Left colon (tissue), 2 donors: Measurements from ENCODE around the gene CPLANE2. TPM values are rescaled to one million over a fixed set of nuclear protein-coding genes. Genes with fewer than 3 reads are reported as not detected.
"Not testable (repeated sequence)": the region's sequence is repeated elsewhere in the genome, so short reads cannot be mapped to it uniquely, and the experiment has no call there.

ENCODE experiments used
- ATAC-seq: fragments of 200-7000 bp; cut with Tn5 transposase; one replicate; pipeline ENCODE4 v1.9.1; 2020; ENCODE audit warnings: mild to moderate bottlenecking, moderate library complexity
- DNase-seq, 2 donors: peaks; one replicate each; pipeline ENCODE4 v3.0.0-alpha.2; 2020
- intact Hi-C, 2 donors: fragments of 100-400 bp; cut with DNase I in 1 of 2; cut with micrococcal nuclease in 1 of 2; formaldehyde crosslinking; loops; one replicate each; pipeline versions ENCODE4 v1.11.2 to v1.14.0; 2022; cut with DNase I, micrococcal nuclease
- total RNA-seq, 2 donors: library from RNA; stranded (reverse); fragmentation: NEBNext Ultra II Directional; extraction: Animal tissue kit (Norgen Biotek cat#: 25700); gene quantifications; one replicate each; pipeline ENCODE4 v1.2.1, GENCODE V29; 2021
- donor health status: DM: no; HTN: no; CAD: no.
- donor health status: DM: yes; HTN: yes; CAD: no.

Gene CPLANE2
- total RNA-seq, 2 donors from 2014 or later, result 5.9 to 7.6 TPM

DNA sequence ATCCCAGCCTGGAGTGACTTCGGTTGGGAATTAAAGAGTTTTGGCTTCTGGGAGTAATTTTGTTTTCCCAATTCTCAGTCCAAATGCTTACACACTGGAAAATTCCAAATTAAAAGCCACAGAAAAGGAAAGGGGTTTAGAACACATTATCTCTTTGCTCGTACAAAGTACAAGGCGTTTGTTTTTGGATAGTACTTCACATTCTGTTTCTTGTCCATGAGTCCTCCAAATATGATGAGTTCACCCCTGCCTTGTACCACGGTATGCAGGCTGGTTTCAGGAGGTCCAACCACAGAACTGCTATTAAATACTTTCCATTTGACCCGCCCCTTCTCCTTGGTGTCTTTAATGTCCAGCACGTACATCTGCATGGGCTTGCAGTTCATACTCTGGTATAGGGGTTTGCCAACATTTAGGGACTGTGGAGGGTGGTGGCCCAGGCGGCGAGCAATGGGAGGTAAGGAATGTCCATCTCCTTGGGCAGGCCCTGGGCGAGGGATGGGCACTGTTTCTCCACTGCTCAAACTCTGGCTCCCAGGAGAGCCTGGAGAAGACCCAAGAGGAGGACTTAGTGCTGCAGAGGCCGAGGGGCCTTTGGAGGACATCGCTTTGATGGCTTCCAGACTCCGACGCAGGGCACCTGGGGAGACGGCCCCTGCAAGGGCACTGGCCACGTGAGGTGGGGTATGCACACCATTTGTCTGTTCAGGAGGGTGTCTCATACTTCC lies 13.7 kb upstream of the CPLANE2 start:
- ATAC-seq, result no peak
- intact Hi-C loops, result no loop called here
- no peak for DNase-seq

DNA sequence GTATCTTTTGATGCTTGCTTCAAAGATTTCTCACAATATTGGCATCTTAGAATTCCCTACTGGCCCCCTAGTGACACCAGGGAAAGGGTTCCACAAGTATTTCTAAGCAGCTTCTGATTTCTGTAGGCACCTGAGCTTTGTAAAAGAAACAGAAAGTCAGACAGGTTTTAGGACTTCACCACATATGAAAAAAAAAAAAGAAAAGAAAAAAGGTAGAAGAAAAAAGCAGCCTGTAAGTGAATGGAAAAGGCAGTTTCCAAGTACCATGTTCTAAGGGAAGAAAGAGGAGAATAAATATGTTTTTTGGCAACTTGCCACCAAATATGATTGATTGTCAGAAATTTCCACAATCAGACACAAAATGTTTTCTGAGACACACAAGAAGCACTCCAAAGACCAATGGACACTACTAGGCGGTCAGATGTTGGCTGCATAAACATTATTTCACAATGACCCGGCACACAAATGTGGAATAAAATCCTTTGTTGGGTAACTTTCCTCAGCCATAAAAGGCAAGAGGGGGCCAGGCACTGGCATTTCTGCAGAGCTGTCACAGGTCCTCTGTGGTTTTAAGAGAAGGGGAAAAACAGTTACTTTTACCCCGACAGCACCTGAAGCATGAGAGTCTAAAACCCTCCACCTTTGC lies 12.7 kb upstream of the CPLANE2 start:
- DNase-seq, result no peak
- intact Hi-C loops, result loop anchor here in 1 of 2 donors (10.0 kb wide), 1 partner anchor 105 kb away; the partner anchor contains the start of gene FBXO42
- no peak for ATAC-seq

DNA sequence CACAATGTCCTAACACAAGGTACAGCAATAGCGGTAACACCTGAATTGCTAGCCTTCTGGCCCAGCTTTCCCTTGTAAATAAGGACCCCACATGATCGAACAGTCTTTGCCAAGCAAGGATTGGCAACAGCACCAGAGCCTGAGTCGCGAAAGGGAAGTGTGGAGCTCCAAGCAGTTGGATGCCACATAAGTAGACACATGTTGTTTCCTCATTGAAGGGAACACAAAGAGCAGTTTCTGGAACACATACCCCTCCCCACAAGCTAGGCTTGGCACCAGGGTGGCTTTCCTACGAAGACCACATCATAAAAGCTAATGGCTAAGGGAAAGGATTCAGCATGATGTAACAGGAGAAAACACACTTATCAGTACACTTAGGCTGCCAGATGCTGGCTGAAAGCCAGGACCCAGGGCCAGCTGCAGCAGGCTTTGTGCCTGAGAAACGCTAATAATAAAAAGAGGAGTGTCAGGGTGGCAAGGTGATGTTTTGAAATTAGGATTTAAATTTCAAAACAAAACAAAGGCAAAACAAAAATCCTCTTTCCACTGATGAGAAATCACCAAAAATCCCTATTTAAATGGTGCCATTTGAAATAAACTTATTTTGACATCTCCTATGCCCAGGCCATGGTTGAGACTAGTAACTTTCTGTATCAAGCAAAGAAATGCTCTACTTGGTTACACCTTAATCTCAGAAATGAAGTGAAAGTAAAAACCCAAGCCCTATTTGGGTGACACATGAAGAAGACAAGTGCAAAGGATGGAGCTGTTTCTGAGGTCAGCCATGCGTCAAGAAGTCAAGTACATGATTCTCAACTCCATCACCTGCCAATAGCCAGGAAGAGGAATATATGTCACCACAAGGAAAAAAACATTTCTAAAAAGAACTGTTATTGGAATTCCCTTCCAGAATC lies 11.9 kb upstream of the CPLANE2 start:
- intact Hi-C loops, result loop anchor here in 1 of 2 donors (10.0 kb wide), 1 partner anchor 106 kb away; the partner anchor contains the start of gene FBXO42
- DNase-seq (peak; percentile 82 to 87), ATAC-seq (peak; percentile 75)

DNA sequence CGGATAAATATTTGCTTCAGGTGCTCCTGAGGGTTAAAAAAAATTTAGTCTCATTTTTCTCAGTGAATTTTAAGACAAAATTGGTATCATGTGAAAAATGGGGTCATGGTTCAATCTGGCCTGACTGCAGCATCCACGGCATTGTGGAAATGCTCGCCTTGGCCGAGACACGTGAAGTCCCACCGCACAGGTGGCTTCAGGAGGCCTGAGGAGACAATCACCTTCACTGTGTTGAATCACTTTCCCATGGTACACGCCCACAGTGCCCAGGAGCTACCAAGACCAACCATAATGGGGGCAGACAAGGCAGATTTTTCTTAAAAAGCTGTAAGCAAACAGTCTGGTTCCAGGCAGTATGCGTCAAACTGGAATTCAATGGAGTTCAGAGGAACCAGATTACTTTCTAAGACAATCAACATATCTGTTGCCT lies 11.0 kb upstream of the CPLANE2 start:
- peak; percentile 18 for ATAC-seq
- DNase-seq, result no peak
- intact Hi-C loops, result loop anchor here in 1 of 2 donors (10.0 kb wide), 1 partner anchor 107 kb away; the partner anchor contains the start of gene FBXO42

DNA sequence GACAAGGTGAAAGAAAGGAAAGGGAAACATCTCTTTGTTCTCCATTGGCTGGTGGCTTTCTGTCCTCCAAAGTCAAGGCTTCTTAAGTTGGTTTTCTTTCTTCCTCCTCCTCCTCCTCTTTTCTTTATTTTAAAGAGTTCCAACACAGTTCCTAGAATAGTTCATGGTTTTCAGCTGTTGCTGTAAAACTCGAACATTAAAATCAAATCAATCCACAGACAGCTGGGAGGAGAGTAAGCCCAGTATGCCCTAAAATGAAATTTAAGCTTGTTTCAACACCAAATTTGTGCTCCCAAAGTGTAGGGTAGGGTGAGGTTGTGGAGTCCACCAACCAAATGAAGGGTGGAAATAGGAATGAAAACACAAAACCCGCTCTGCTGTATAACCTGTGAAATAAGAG lies 10.5 kb upstream of the CPLANE2 start:
- ATAC-seq (no peak), DNase-seq (no peak)
- intact Hi-C loops, result loop anchor here in 1 of 2 donors (10.0 kb wide), 1 partner anchor 107 kb away; the partner anchor contains the start of gene FBXO42

DNA sequence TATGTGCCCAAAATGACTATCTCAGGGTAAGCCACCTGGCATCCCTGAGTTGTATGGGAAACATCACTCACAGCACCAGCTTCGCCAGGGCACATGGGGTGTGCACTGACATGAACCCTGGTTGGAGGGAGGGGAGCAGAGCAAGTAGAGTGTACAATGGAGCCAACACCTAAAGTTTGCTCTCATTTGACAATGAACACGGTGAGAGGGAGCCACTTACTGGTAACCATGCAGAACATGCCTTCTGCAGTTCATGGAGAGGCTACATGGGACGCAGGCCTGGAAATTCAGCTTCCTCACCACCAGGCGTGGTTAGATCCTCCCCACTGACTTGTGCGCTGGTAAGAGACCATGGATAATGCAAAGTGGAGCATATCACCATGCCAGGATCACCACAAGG lies 10.0 kb upstream of the CPLANE2 start:
- ATAC-seq, result no peak
- DNase-seq, result no peak
- intact Hi-C loops, result loop anchor here in 1 of 2 donors (10.0 kb wide), 1 partner anchor 108 kb away; the partner anchor contains the start of gene FBXO42

DNA sequence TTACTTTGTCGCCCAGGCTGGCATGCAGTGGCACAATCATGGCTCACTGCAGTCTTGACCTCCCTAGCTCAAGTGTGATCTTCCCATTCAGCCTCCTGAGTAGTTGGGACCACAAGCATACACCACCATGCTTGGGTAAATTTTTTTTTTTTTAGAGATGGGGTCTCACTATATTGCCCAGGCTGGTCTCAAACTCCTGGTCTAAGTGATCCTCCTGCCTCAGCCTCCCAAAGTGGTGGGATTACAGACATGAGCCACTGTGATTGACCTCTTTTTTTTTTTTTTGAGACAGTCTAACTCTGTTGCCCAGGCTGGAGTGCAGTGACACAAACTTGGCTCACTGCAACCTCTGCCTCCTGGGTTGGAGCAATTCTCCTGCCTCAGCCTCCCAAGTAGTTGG lies 9.3 kb upstream of the CPLANE2 start:
- not testable (repeated sequence) for ATAC-seq, DNase-seq
- intact Hi-C loops, result loop anchor here in 1 of 2 donors (10.0 kb wide), 1 partner anchor 109 kb away; the partner anchor contains the start of gene FBXO42

DNA sequence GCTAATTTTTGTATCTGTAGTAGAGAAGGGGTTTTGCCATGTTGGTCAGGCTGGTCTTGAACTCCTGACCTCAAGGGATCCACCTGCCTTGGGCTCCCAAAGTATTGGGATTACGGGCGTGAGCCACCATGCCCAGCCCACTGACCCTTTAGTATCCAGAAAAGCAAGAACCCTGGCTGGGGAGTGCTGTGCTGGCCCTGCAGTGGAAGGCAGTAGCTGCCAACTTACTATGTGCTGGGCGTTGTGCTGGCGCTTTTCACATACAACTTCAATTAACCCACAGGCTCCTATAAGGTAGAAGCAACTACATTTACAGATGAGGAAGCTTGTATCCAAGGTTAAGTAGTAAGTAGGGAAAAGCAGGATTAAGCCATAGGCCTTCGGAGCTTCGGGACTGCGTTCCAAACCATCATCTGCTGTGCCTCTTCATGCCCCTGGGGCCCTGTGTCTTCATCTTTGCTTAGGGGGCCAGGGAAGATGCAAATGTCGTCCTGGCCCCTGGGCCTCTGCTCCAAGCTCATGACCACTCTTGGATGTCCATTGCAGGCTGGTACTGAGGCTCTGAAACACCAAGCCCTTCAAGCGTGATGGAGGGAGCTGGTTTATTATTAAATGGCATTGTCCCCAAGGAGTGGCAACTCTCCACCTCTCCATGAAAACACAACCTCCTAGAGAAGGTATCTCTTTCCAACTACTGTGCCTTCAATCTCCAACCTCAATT lies 8.7 kb upstream of the CPLANE2 start:
- DNase-seq, result no peak
- intact Hi-C loops, result loop anchor here in 1 of 2 donors (10.0 kb wide), 1 partner anchor 109 kb away; the partner anchor contains the start of gene FBXO42

DNA sequence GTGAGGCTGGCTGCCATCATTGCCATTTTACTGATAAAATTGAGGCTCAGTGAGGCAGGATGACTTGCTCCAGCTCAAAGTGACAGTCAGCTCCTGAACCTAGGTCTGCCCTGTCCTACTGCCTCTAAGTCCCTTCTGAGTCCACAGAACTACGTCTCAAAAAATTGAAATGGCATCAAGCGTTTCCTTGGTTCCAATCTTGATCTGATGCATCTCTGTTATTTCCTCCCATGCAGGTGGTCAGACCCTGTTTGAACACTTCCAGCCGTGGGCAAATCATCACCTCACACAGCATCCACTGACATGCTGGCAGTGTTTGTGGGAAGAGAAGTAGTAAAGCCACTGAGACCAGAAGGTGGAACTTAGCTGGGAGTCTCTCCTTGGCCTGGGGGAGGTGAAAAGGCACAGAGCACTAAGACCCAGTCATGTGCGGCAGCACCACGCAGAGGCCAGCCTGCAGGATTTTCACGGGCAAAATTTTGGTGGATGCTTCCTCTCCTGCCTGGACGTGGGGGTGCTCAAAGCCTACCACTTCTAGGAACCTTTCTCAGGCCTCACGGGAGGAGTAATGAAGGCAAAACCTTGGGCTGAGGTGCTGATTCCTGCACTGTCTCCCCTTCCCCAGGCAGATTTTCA lies 7.8 kb upstream of the CPLANE2 start:
- DNase-seq (no peak), ATAC-seq (no peak)
- intact Hi-C loops, result loop anchor here in 1 of 2 donors (5.0 to 10.0 kb wide), 2 partner anchors 110 to 162 kb away; partner anchors contain the start of gene FBXO42

More for the DNA sequence above, 8.7 kb upstream of the CPLANE2 start:
- ATAC-seq, result no peak

DNA sequence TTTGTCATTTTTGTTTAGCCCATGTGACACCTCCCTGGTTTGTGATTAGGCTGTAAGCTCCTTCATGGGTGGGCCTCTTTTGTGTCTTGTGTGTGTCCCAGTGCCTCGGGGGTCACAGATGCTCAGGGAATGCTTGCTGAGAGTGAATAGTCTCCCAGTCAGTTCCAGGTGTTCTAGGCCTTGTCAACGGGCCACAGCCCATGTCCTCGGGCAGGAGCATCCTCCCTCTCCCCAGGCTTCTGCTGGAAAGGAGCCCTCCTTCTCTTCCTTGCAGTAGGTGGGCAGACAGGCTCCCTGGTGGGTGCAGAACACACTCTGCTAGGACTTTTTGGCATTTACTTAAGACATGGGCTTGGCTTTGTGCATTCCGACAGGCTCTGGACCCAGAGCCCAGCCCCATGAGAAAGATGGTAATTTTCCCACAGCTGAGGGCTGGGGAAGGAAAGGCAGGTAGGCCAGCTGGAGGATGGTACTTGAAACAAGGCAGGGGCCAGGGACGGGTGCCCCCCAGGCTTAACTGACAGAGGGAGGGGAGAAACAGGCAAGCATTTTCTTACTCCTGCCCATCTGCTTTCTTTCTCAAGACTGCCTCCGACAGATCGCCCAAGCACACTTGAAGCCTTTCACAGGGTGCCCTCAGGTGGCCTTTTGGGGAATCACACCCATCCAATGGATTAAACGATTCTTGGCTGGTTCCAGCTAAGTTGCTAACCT lies 7.1 kb upstream of the CPLANE2 start:
- DNase-seq (peak; percentile 66 to 84), ATAC-seq (peak; percentile 69)
- intact Hi-C loops, result loop anchor here in 1 of 2 donors (5.0 to 10.0 kb wide), 2 partner anchors 111 to 162 kb away; partner anchors contain the start of gene FBXO42

DNA sequence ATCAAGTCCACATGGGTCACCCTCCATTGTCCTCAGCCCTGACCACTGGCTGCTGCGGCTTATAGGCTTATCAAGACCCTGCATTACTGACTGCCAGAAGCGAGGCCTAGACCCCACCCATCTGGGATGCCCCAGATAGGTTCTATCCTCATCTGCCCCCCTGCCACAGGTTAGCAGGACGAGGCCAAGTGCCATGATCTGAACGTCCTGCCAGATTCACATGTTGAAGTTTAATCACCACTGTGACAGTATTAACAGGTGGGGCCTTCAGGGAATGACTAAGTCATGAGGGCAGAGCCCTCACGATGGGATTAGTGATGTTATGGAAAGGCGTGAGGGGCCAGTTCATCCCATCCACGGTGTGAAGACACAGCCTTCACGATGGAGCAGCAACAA lies 6.2 kb upstream of the CPLANE2 start:
- no peak for DNase-seq
- intact Hi-C loops, result loop anchor here in 1 of 2 donors (5.0 to 10.0 kb wide), 2 partner anchors 112 to 161 kb away; partner anchors contain the start of gene FBXO42
- ATAC-seq, result no peak

DNA sequence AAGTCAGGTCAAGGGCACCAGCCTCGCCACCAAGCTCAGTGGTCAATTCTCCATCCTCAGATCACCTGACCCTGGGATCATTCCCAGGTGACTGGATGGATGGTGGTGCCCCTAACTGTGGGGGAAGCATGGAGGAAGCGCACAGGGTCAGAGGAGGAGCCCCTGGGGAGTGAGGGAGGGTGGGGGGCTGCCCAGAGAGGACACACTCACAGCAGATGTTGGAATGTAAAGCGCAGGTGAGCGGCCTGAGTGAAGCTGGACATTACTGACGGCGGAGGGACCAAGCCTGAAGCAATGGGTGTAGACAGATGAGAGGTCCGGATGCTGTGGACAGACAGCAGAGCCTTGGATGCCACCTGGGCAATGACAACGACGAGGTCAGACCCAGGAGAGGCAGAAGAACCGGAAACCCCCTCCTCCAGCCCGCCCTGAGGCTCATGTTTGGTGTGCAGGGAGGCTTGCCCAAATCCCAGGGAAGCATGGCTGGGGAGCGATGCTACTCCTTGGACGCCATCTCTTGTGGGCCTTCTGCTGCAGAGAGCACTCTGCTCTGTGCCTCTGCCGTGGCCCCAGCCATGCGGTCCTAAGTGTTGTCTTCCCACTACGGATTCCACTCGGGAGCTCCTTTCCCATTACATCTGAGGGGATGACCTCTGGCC lies 5.7 kb upstream of the CPLANE2 start:
- ATAC-seq (no peak), DNase-seq (no peak)
- intact Hi-C loops, result loop anchor here in 1 of 2 donors (5.0 to 10.0 kb wide), 2 partner anchors 112 to 160 kb away; partner anchors contain the start of gene FBXO42

DNA sequence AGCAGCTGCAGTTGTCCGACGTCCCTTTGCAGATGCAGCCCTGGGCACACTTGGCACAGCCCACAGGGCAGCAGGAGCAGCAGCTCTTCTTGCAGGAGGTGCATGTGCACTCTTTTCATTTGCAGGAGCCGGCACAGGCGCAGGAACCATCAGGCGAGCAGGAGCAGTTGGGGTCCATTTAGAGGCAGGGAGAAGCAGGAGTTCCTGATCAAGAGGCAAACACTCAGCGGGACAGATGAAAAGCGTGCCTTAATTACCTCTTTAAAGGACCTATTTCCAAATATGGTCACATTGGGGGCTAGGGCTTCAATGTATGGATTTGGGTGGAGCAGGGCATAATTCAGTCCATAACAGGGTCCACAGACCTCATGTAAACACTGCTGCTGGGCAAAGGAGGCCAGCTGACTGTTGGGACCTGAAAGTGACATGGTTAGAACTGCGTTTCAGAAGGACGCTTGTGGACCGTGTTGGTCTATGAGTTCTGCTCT lies 4.3 kb upstream of the CPLANE2 start:
- ATAC-seq, result no peak
- DNase-seq, result no peak
- intact Hi-C loops, result loop anchor here in 1 of 2 donors (5.0 to 10.0 kb wide), 2 partner anchors 114 to 159 kb away; partner anchors contain the start of gene FBXO42

DNA sequence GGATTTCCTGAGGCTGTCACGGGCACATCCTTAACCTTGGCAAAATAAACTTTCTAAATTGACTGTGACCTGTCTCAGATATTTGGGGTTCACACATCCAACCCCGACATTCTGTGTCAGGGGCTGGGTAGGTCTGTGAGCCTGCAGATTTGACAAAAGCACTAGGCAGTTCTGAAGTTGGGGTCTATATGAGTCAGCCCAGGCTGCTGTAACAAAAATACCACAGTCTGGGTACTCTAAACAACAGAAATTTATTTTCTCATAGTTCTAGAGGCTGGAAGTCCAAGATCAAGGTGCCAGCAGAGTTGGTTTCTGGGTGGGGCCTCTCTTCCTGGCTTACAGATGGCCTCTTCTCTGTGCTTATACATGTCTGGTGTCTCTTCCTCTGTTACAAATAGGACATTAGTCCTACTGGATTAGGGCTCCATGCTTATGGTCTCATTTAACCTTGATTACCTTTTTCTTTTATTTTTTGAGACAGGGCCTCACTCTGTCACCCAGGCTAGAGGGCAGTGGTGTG lies 3.0 kb upstream of the CPLANE2 start:
- DNase-seq (no peak), ATAC-seq (no peak)
- intact Hi-C loops, result loop anchor here in 1 of 2 donors (5.0 to 10.0 kb wide), 2 partner anchors 115 to 158 kb away; partner anchors contain the start of gene FBXO42

DNA sequence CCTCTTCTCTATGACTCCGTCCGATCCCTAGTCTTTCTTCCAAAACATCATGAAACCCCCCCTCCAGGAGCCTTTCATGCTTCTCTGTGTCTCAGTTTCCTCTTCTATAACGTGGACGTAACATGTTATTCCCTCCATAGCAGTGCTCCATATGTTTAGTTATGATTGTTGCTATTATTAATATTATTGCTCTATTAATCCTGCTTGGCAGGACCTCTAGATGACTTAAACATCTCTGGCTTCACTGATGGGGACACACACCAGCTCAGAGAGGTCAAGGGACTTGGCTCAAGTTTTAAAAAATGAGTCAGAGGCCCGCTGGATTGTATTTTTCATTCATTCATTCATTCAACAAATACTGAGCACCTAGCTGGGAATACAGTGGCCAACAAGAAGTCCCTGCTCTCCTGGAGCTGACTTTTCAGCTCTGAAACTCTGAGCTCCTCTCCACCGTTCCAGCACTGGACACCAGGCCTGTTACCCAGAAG lies 404 bp upstream of the CPLANE2 start:
- intact Hi-C loops, result no loop called here
- ATAC-seq (no peak), DNase-seq (no peak)
